22Rv1 (cell line): Measurements from ENCODE around the gene SRPRB.

Experiments used
- H3K27ac ChIP-seq: fragments of 450-650 bp; 2 replicates; pipeline ENCODE4 v1.5.1; 2017
- ZFX ChIP-seq: fragments of 450-650 bp; IDR thresholded peaks from 2 replicates; pipeline ENCODE4 v1.6.1; 2017; ENCODE audit warnings: antibody characterized with exemption, borderline replicate concordance
- TF ChIP-seq, protein P1 (sequence below): fragments of 450-650 bp; IDR thresholded peaks from 2 replicates; pipeline ENCODE4 v1.5.1; 2017; ENCODE audit warnings: mild to moderate bottlenecking

Gene SRPRB

DNA sequence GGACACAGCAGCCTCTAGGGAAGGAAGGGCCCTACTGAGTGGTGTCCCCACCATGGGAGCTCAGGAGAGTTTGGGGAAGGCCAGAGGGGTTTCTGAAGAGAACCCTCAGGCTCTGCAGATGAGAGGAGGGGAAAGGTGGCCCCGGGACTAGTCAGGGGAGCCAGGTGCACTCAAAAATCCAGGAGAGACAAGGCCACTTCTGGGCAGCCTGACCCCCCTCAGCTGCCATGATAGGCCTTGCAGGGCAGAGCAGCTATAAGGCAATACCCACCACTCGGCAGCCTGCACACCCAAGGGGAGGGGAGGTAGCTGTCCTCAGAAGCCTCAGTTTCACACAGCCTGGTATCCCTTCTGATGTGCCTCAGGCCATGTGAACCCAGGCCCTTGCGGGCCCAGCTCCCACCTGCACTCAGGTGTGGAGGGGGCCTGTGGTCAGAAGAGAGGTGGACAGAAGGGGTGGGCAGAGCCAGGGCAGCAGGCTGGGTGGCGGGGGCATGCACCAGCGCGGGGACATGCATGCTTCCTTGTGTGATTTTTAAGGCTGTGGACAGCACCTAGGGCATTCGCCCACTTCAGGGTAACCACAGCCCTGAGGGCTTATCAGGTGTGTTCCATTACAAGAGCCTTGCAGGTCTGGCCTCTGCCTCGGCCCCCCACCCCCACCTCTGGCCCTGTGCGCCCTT, 34.6 kb downstream of the SRPRB start:
- TF ChIP-seq, protein P1, sequence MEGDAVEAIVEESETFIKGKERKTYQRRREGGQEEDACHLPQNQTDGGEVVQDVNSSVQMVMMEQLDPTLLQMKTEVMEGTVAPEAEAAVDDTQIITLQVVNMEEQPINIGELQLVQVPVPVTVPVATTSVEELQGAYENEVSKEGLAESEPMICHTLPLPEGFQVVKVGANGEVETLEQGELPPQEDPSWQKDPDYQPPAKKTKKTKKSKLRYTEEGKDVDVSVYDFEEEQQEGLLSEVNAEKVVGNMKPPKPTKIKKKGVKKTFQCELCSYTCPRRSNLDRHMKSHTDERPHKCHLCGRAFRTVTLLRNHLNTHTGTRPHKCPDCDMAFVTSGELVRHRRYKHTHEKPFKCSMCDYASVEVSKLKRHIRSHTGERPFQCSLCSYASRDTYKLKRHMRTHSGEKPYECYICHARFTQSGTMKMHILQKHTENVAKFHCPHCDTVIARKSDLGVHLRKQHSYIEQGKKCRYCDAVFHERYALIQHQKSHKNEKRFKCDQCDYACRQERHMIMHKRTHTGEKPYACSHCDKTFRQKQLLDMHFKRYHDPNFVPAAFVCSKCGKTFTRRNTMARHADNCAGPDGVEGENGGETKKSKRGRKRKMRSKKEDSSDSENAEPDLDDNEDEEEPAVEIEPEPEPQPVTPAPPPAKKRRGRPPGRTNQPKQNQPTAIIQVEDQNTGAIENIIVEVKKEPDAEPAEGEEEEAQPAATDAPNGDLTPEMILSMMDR, result no peak
- TF ChIP-seq ZFX, result no peak

DNA sequence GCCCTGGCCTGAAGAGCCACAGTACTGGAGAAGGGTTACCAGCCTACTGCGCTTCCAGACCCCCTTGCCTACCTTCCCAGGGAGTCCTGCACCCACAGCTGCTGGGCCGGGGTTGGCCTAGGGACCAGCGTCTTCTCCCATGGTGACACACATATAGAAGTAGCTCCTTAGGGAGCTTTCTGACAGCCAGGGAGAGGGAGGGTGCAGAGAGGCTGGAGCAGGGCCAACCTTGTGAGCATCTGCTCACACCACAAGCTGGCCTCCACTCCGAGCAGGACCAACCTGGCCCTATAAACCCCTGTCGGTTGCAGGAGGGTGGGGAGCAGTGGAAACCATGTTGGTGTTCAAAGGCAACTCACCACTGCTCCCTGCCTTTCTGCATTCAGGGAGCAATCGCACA, 35.2 kb downstream of the SRPRB start:
- TF ChIP-seq, protein P1, result no peak
- TF ChIP-seq ZFX, result no peak
- no peak overlapping the region for H3K27ac ChIP-seq

More for the DNA sequence above, 34.6 kb downstream of the SRPRB start:
- no peak overlapping the region for H3K27ac ChIP-seq

DNA sequence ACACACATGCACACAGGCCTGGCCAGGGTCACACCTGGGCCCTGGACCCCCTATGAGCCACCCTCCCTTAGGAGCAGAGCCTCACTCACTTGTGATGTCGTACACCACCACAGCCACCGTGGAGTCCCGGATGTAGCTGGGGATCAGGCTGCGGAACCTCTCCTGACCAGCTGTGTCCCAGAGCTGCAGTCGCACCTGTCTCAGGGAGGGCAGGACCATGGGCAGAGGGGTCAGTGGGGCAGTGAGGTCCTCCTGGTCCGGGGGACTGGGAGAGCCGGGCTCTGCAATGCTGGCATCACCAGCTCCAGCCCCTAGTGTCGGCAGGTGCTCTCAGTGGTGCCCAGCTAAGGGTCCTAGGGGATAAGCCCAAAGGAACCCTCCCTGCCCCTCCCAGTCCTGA, 35.6 kb downstream of the SRPRB start:
- TF ChIP-seq, protein P1, result no peak
- TF ChIP-seq ZFX, result no peak
- no peak overlapping the region for H3K27ac ChIP-seq

DNA sequence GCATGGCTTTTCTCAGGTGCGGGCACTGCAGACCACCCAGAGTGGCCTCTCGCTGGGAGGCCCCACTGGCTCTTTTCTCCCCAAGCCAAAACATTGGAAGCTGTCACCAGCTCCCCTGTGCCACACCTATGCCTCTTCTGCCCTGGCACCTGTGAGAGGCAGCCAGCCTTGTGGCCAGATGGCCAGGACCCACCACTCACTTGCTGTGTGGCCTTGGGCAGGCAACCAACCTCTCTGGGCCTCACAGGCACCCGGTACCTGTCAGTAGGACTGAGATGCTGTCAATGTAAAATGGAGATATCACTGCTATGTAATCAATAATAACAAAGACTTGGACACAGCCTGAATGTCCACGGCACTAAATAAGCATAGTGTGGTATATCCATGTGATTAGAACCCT, 36.5 kb downstream of the SRPRB start:
- TF ChIP-seq ZFX, result no peak
- TF ChIP-seq, protein P1, result no peak
- no peak overlapping the region for H3K27ac ChIP-seq

DNA sequence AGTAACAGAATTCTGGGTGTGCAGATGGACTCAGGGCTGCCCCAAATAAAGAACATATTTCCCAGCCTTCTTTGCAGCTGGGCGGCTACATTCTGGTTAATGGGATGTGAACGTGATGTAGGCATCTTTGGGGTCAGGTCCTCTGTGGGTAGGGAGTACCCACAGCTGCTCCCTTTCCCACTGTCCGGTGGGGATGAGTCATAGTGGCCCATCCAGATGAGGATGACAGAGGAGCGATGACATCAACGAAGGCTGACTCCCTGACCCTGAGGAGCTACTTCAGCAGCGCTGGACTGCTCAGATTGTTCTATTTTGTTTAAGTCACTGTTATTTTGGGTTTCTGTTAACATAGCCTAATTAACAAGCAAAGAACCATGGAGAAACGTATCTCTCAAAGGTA, 38.0 kb downstream of the SRPRB start:
- TF ChIP-seq ZFX, result no peak
- no peak overlapping the region for H3K27ac ChIP-seq

DNA sequence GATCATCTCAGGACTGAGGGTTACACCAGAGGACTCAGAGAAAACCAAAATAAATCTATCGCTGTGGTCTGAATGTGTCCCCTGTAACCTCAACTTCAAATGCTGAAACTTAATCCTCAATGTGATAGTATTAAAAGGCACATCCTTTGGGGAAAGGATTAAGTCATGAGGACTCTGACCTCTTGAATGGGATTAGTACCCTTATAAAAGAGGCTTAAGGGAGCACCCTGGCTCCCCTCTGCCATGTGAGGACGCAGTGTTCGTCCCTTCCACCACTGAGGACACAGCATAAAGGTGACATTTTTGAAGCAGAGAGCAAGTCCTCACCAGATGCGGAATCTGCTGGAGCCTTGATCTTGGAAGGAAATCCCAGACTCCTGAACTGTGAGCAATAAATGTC, 39.5 kb downstream of the SRPRB start:
- H3K27ac ChIP-seq, result no peak overlapping the region
- no peak for TF ChIP-seq ZFX
- TF ChIP-seq, protein P1, result no peak

DNA sequence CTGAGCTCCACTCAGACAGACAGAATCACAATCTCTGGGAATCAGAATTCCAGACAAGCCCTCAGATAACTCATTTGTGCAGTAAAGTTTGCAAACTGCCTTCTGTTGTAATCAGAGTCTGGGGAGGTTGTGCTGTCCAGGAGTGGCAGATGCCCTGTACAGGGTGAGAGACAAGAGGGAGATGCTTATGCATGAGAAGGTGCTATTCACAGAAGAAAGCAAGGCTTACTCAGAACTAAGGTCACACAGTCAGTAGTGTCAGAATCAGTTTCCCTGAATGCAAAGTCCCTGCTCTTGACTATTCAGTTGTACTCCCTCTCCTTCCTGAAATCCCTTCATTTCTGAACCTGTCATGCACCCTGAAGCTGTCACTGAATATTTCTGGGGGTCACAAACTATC, 43.7 kb downstream of the SRPRB start:
- no peak for TF ChIP-seq ZFX
- TF ChIP-seq, protein P1, result no peak
- no peak overlapping the region for H3K27ac ChIP-seq

DNA sequence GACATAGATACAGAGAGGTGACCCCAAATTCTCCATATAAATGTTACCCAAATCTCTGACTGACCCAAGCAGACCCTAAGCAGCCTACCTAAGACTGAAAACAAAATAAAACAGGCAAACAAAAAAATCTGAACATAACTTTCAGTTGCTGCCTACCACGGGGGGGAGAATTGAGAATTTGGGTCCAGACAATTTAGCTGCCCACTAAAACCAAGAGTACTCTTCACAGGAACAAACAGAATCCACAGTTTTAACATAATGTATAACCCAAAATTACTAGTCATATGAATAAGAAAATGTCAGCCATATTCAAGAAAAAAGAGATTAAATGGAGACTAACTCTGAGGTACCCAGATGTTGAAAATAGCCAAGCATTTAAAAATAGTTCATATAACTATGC, 44.4 kb downstream of the SRPRB start:
- no peak for TF ChIP-seq ZFX
- TF ChIP-seq, protein P1, result no peak
- no peak overlapping the region for H3K27ac ChIP-seq
